Sigmoid colon (tissue), 7 donors: ENCODE data around the gene TBP. TPM values are rescaled to one million over a fixed set of nuclear protein-coding genes. Genes with fewer than 3 reads are reported as not detected.

Source experiments
- DNase-seq: peaks from one replicate; pipeline ENCODE4 v3.0.0-alpha.2; 2019
- H3K27ac ChIP-seq, 4 donors: fragments of 200-600 bp; sonication (generic); one replicate each; pipeline ENCODE4 v1.5.1; 2016 to 2019; ENCODE audit warnings: mild to moderate bottlenecking in 1 of 4
- H3K27me3 ChIP-seq, 3 donors: fragments of 200-600 bp; sonication (generic); one replicate each; pipeline ENCODE4 v1.5.1; 2019; ENCODE audit warnings: mild to moderate bottlenecking in 1 of 3
- H3K36me3 ChIP-seq, 4 donors: fragments of 200-600 bp; sonication (generic); one replicate each; pipeline ENCODE4 v1.5.1; 2016 to 2019
- H3K4me1 ChIP-seq, 4 donors: fragments of 200-600 bp; sonication (generic); one replicate each; pipeline ENCODE4 v1.5.1; 2017 to 2019
- H3K4me3 ChIP-seq, 4 donors: fragments of 200-600 bp; sonication (generic); one replicate each; pipeline ENCODE4 v1.5.1; 2017 to 2019; ENCODE audit warnings: mild to moderate bottlenecking in 2 of 4, moderate library complexity in 1 of 4
- H3K9me3 ChIP-seq, 4 donors: fragments of 200-600 bp in 3 of 4; sonication (generic) in 3 of 4; one replicate each; pipeline versions ENCODE4 v1.5.1 to v1.6.1; 2013 to 2019
- CTCF ChIP-seq, 4 experiments: fragments of 450-650 bp in 3 of 4; fragments of 200-600 bp in 1 of 4; IDR thresholded peaks; one replicate each; pipeline ENCODE4 v1.5.1; 2016 to 2019; ENCODE audit warnings: antibody characterized with exemption in 4 of 4, mild to moderate bottlenecking in 3 of 4, moderate library complexity in 2 of 4
- EP300 ChIP-seq, 4 donors: sonication (generic); formaldehyde crosslinking; IDR thresholded peaks; one replicate each; pipeline ENCODE4 v1.6.1; 2017; ENCODE audit warnings: antibody characterized with exemption in 4 of 4
- POLR2A ChIP-seq, 2 donors: fragments of 450-650 bp; IDR thresholded peaks; one replicate each; pipeline ENCODE4 v1.6.1; 2016; ENCODE audit warnings: antibody characterized with exemption in 2 of 2, mild to moderate bottlenecking in 2 of 2, moderate library complexity in 2 of 2
- POLR2AphosphoS5 ChIP-seq, 4 donors: sonication (generic); formaldehyde crosslinking; IDR thresholded peaks; one replicate each; pipeline ENCODE4 v1.6.1; 2017; ENCODE audit warnings: antibody characterized with exemption in 4 of 4
- WGBS, 2 donors: extraction: QIAGEN DNeasy Blood & Tissue Kit; methylation state at CpG; one replicate each; pipeline ENCODE4 v1.1.7; 2013; 5-methylcytosine and 5-hydroxymethylcytosine counted together
- intact Hi-C: fragments of 100-400 bp; cut with DNase I; formaldehyde crosslinking; loops from one replicate; pipeline ENCODE4 v1.15.1; 2023
- polyA plus RNA-seq, 3 donors: library from polyadenylated mRNA; stranded (reverse); fragments of 200-250 nt; gene quantifications; one replicate each; pipeline ENCODE4 v1.2.3, GENCODE V29; 2013
- total RNA-seq, 4 donors: library from RNA; depleted of rRNA; stranded (reverse); fragments of >200 nt; gene quantifications; one replicate each; pipeline ENCODE4 v1.1.0, GENCODE V29; 2016
- donor health status: healthy with polysubstance abuse.
- donor health status: Bipolar disorder and iron deficiency.
- donor health status: healthy.

TBP gene
- total and polyA plus RNA-seq, 7 donors = 6.0 to 31.0 (median 17.1) TPM

GRCh38 chr6:170584954-170585498, 30.9 kb downstream of the TBP start:
- no peaks in the 10 kb centered on the region for H3K27me3 ChIP-seq
- TF ChIP-seq EP300 (IDR thresholded peaks at IDR 0.05) (no peak), POLR2A (IDR thresholded peaks at IDR 0.05) (no peak), POLR2AphosphoS5 (IDR thresholded peaks at IDR 0.05) (no peak), CTCF (IDR thresholded peaks at IDR 0.05) (no peak)
- 2 to 3% methylated on average over 6 of the region's 6 CpGs for WGBS, 2 donors
- peak overlapping the region; percentile 88 to 93 (median 90) for H3K27ac ChIP-seq
- H3K36me3 ChIP-seq = peaks cover 0 to 26% (median 8%) of the 10 kb centered on the region in 4 donors
- H3K9me3 ChIP-seq = no peaks in the 10 kb centered on the region
- H3K4me1 ChIP-seq = peaks cover 0 to 19% (median 19%) of the 10 kb centered on the region in 4 donors
- DNase-seq = no peak
- intact Hi-C loops = no loop called here
- peak overlapping the region; percentile 54 to 99 (median 87) for H3K4me3 ChIP-seq

- peaks cover 0 to 4% (median 2%) of the 10 kb centered on the region in 4 donors for H3K9me3 ChIP-seq
- no peak for DNase-seq
- no peaks in the 10 kb centered on the region for H3K27me3 ChIP-seq
- no peaks in the 10 kb centered on the region for H3K36me3 ChIP-seq
- no peak overlapping the region for H3K4me3 ChIP-seq
- TF ChIP-seq CTCF (IDR thresholded peaks at IDR 0.05) = no peak
- no peak for TF ChIP-seq POLR2A (IDR thresholded peaks at IDR 0.05)
- TF ChIP-seq EP300 (IDR thresholded peaks at IDR 0.05) = no peak
- no peak for TF ChIP-seq POLR2AphosphoS5 (IDR thresholded peaks at IDR 0.05)
- no peaks in the 10 kb centered on the region for H3K4me1 ChIP-seq
- 83 to 92% methylated on average over 1 of the region's 1 CpG for WGBS, 2 donors
- no peak overlapping the region for H3K27ac ChIP-seq
- intact Hi-C loops = no loop called here
Measured at GRCh38 chr6:170590725-170591124, 36.6 kb downstream of the TBP start.

GRCh38 chr6:170596426-170596825, 42.3 kb downstream of the TBP start:
- no peak for DNase-seq
- no peaks in the 10 kb centered on the region for H3K4me1 ChIP-seq
- H3K27ac ChIP-seq = no peak overlapping the region
- intact Hi-C loops = no loop called here
- H3K9me3 ChIP-seq = peaks cover 0 to 2% (median under 1%) of the 10 kb centered on the region in 4 donors
- TF ChIP-seq EP300 (IDR thresholded peaks at IDR 0.05) (no peak), POLR2AphosphoS5 (IDR thresholded peaks at IDR 0.05) (no peak), CTCF (IDR thresholded peaks at IDR 0.05) (no peak), POLR2A (IDR thresholded peaks at IDR 0.05) (no peak)
- no peak overlapping the region for H3K4me3 ChIP-seq
- H3K36me3 ChIP-seq = no peaks in the 10 kb centered on the region
- no peaks in the 10 kb centered on the region for H3K27me3 ChIP-seq

GRCh38 chr6:170597278-170597677, 43.1 kb downstream of the TBP start:
- Histone ChIP-seq H3K9me3 (peaks cover 0 to 2% (median 0%) of the 10 kb centered on the region in 4 donors), H3K27me3 (no peaks in the 10 kb centered on the region), H3K4me3 (no peak overlapping the region), H3K4me1 (no peaks in the 10 kb centered on the region), H3K27ac (no peak overlapping the region), H3K36me3 (no peaks in the 10 kb centered on the region)
- intact Hi-C loops = no loop called here
- no peak for DNase-seq
- no peak for TF ChIP-seq POLR2AphosphoS5 (IDR thresholded peaks at IDR 0.05)
- TF ChIP-seq CTCF (IDR thresholded peaks at IDR 0.05) = no peak
- no peak for TF ChIP-seq EP300 (IDR thresholded peaks at IDR 0.05)
- TF ChIP-seq POLR2A (IDR thresholded peaks at IDR 0.05) = no peak
